Testis (tissue), 2 donors: ENCODE results near the gene SFTPA2.
"Not testable (repeated sequence)": the region's sequence is repeated elsewhere in the genome, so short reads cannot be mapped to it uniquely, and the experiment has no call there.

Experiments used
- POLR2A ChIP-seq: fragments of 450-650 bp; IDR thresholded peaks from one replicate; pipeline ENCODE4 v1.6.1; 2017; ENCODE audit warnings: antibody characterized with exemption, mild to moderate bottlenecking, moderate library complexity
- TF ChIP-seq, protein P1 (sequence below), 3 experiments: fragments of 450-650 bp in 2 of 3; fragments of 200-600 bp in 1 of 3; sonication (generic) in 1 of 3; IDR thresholded peaks; one replicate each; pipeline ENCODE4 v1.5.1; 2016 to 2019; ENCODE audit warnings: antibody characterized with exemption in 3 of 3, mild to moderate bottlenecking in 2 of 3, moderate library complexity in 1 of 3

DNA sequence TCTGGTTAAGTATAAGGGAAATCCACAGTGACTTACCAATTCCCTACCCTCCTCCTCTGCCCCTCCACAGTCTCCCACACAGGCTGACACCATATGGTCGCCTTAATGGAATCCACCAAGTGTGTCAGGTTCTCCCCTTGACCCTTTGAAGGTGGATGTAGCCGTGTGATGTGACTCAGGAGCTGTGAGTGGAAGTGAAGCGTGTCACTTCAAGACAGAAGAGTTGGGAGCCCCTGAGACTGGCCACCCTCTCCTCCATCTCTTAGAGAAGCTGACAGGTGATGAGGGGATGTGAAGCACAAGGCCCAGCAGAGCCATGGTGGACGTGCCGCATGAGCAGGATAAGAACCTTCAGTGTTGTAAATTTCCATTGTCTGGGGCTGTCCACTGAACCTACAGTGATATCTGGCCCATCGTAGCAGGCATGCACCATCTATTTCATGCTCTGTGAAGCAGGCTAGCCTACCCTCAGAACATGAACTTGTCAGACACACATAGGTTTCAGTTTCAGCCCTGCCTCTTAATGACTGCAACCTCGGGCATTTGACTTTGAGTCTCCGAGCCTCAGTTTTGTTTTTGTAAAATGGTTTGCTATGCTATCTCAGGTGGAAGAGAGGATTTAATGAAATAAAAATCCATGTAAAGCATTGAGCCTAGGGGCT lies 35.0 kb downstream of the SFTPA2 start:
- TF ChIP-seq, protein P1, sequence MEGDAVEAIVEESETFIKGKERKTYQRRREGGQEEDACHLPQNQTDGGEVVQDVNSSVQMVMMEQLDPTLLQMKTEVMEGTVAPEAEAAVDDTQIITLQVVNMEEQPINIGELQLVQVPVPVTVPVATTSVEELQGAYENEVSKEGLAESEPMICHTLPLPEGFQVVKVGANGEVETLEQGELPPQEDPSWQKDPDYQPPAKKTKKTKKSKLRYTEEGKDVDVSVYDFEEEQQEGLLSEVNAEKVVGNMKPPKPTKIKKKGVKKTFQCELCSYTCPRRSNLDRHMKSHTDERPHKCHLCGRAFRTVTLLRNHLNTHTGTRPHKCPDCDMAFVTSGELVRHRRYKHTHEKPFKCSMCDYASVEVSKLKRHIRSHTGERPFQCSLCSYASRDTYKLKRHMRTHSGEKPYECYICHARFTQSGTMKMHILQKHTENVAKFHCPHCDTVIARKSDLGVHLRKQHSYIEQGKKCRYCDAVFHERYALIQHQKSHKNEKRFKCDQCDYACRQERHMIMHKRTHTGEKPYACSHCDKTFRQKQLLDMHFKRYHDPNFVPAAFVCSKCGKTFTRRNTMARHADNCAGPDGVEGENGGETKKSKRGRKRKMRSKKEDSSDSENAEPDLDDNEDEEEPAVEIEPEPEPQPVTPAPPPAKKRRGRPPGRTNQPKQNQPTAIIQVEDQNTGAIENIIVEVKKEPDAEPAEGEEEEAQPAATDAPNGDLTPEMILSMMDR (IDR thresholded peaks at IDR 0.05), result not testable (repeated sequence)
- TF ChIP-seq POLR2A, result not testable (repeated sequence)
